SK-N-SH (cell line): Measurements from ENCODE around the gene TSNAXIP1.

Source experiments
- CTCF ChIP-seq: fragments of 200-600 bp; sonication (generic); IDR thresholded peaks from 2 replicates; pipeline ENCODE4 v1.6.1; 2017; ENCODE audit warnings: antibody characterized with exemption, mild to moderate bottlenecking, moderate library complexity
- RAD21 ChIP-seq: IDR thresholded peaks from 2 replicates; pipeline ENCODE4 v1.6.1; 2012; ENCODE audit warnings: mild to moderate bottlenecking, low read length
- ZBTB33 ChIP-seq: IDR thresholded peaks from 2 replicates; pipeline ENCODE4 v1.4.0; 2012; ENCODE audit warnings: low read depth, borderline replicate concordance

- TF ChIP-seq CTCF (no peak), RAD21 (no peak), ZBTB33 (no peak)
Observed at GRCh38 chr16:67770346-67770991, 36.2 kb upstream of the TSNAXIP1 start.
